HG03103 (cell line): ENCODE measurements around the gene TTC21A.

Experiments used
- ATAC-seq: cut with Tn5 transposase; IDR thresholded peaks from one replicate; pipeline ENCODE4 v1.9.1; 2021; ENCODE audit warnings: low read depth; ENCODE audit not compliant: unreplicated experiment

The TTC21A gene

DNA sequence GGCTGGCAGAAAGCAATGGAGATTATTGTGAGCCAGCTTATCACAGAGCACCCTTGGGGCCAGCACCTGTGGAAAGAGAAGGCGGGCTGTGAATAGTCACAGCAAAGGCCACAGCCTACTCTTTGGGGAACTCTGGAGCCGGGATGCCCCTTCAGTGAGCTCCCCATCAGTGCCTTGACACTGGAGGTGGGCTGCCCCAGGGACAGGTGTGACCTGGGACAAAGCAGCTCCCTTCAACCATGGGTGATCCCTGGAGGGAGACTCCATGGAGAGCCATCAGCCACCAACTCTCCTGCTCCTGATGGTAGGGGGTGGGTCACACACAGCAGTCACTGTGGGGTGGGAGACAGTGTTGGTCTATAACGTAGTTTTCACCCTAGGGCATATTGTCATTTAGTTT lies 5.8 kb downstream of the TTC21A start:
- ATAC-seq: no peak

DNA sequence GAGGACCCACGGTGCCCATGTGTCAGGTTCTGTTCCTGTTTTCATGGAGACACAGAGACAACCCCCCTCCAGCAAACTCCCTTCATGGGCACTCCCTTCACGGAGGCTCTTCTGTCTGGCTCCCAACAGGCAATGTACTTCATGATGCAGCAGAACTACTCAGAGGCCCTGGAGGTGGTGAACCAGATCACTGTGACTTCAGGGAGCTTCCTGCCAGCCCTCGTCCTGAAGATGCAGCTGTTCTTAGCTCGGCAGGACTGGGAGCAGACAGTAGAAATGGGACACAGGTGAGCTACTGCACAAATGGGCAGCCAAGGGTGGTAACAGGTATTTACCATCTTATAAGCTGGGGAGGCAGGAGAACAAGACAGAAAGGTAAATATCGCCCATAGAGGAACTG lies 7.0 kb downstream of the TTC21A start:
- ATAC-seq: no peak

DNA sequence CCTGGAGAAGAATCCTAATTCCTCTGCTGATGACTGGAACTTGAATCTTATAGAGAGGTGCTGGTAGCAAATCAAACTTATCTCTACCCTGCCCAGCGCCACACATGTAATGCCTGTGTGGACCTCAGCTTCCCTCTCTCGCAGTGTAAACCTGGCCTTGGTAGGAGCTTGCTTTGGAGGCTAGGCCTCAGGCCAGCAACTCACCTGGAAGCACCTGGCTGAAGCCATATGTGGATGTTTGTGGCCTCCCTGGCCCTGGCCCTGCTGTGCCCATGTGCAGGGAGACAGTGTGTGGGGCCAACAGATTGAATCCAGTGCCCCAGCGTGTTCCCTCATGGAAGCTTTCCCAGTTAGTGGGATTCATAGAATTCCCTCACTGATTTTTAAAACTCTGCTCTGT lies 8.4 kb downstream of the TTC21A start:
- ATAC-seq: no peak

DNA sequence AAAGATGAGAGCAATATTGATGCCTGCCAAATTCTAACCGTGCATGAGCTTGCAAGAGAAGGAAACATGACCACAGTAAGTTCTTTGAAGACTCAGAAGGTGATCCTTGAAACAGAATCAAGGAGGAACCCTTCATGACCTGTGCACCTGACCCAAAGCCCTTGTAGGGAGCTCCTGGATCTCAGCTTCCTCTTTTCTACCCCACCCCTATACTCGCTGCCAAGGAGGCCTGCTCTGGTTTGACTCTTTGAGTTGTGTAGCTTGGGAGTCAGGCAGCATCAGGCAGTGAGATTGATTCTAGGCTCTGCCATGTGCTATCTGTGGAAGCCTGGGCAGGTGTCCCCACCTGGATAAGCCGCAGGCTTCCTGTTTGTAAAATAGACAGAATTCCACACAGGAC lies 10.6 kb downstream of the TTC21A start:
- no peak for ATAC-seq

DNA sequence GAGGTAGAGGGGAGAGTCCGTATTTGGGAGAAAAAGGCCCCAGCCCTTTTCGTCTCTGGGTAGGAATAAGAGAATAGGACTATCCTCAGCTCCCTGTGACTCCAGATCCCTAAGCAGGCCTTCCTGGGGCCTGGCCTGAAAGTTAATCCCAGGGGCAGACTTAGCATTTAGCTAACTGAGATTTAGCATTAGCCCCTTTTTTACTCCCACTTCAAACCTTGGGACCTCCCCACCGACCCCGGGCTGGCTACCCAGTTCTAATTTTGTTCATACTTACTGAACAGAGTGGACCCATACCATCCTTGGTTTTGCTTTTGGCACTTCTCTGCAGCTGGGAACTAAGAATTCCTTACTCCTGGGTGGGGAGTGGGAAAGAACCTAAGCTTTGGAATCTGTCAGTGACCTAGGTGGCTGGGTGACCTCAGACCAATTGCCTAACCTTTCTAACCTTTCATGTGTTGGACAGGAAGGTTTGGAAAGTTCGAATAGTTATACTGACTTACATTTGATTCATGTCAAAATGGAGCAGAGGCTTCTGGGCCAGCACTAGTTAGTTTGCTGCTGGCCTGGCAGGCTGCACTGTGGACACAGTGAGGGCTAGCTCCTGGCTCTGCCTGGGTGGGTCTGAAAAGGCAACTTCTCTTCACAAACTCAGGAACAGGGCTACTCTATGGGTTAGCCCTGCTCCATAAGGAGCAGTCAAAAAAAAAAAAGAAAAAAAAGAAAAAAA lies 11.6 kb downstream of the TTC21A start:
- ATAC-seq: no peak

DNA sequence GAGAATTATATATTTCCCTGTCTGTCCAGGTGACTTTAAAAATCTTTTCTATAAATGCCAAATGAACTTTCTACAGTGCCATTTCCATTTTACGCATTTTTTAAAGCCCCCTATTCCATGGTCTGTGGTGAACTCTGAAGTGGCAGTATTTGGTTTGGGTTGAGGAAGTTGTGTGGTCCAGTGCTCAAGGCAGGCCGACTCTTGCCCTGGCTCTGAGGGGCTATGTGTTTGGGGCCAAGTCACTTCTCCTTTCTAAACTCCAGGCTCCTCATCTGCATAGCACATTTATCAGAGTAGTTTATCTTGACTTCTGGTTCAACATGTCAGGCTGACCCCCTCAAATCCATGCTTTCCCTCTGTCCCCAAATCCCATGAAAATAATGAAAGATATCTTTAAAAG lies 14.1 kb downstream of the TTC21A start:
- ATAC-seq: no peak

DNA sequence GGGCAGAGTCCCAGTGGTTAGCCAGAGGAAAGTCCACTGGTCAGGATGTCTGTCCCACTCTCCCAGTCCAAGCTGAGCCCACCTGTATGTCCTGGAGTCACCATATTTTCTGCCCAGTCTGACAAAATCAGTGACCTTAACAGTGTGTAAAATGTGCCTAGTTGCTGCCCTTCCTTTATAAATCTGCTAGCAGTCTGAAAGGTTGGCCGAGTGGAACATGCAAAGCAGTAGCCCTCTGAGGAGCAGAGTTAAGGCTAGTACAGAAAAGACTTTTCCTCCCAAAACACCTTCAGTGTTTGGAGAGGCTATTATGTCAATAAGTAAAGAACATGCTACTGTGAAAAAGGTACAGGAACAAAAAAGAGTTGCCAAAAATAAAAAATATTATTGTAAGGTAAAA lies 15.3 kb downstream of the TTC21A start:
- ATAC-seq: peak; percentile 42

DNA sequence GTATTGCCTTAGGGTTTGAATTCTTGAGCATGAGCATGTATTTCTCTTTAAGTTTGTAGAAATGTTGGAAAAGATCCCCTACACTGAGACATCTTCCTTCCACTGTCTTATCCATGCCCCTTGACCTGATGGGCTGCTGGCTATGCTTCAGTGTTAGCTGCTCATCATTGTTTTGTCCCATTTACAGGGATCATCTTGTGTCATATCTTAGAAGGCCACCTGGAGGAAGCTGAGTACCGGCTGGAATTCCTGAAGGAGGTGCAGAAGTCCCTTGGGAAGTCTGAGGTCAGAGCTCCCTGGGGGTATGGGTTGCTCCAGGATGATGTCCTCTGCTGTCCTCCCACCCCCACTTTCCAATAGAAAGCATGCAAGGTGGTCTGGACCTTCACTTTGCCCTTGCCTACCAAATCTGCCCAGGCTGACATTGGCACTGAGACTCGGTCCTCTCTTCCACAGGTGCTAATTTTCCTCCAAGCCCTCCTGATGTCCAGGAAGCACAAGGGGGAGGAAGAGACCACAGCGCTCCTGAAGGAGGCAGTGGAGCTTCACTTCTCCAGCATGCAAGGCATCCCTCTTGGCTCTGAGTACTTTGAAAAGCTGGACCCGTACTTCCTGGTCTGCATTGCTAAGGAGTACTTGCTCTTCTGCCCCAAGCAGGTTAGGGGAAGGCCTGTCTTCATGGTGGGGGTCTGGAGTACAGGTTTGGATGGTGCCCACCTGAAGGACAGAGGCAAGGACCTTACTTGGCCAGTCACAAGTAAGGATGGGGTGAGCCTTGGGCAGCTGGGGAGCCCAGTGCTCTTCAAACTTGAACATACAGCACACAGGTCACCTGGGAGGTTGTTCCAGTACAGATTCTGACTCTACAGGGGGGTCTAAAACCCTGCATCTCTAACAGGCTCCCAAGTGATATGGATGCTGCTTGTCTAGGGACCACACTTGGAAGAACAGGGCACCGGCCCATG lies 17.7 kb downstream of the TTC21A start:
- no peak for ATAC-seq

DNA sequence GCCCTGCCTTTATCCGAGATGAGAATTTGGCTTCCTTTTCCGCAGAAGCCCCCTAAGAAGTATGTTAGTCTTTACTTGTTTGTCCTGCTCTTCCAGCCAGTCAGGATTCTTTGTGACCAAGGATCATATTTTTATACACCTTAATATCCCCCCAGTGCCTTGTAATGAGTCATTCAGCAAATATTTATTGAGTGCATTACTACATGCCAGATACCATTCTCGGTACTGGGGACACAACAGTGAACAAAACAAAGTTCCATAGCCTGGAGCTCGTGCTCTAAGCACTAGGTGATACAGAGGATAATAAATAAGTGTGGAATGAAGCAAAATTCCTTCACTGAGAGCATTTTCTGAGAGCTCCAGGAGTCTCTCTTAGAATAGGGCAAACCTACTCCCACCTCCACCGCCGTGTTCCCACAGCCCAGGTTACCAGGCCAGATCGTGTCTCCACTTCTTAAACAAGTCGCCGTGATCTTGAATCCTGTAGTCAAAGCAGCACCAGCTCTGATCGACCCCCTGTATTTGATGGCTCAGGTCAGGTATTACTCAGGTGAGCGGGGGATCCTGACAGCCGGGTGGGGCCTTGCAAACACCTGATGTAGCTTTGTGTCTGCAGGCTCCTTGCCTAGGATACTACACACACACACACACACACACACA lies 18.5 kb downstream of the TTC21A start:
- ATAC-seq: no peak

DNA sequence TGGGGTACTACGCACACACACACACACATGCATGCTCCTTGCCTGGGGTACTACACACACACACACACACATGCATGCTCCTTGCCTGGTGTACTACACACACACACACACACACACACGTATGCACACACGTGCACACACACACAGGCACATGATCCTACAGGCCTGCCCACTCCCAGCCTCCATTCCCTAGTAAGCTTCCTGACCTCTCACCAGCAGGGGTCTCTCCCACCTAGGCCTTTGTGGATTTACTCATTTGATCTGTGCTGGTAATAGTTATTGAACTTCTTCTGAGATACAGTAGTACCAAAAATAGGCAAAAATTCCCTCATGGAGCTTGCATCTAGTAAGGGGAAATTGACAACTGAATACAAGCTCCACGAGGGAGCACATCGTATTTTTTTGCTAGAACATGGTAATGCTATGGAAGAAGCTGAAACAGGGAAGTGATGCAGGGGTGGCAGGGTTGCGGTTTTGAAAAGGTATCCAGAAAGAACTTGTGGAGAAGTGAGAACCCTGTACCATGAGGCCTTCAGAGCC lies 19.1 kb downstream of the TTC21A start:
- ATAC-seq: no peak

DNA sequence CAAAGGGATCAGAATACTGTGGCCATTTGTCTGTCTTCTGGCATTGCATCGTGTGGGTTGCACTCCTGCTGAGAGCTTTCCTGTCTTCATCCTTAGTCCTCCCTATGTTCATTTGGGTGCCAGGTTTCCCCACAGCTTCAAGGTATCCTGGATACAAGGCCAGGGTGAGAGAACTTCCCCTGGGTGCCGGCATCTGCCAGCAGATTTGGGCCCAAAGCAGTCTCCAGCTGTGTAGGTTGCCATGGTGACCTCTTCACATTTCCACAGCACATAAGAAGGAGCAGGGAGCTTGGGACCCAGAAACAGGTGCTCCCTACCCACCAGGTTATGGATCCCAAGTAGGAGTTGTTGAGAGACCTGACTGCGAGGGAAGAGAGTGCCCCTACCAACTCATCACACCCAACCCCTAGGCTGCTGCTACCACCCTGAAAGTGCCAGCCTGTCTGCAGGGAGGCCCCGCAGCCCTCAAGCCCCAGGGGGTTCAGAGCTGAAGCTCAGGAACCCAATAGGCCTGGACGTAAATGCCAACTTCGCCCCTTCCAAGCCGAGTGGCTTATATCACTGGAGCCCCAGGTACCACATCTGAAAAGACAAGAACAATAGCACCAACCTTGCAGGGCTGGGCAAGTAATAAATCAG lies 19.9 kb downstream of the TTC21A start:
- ATAC-seq: no peak

DNA sequence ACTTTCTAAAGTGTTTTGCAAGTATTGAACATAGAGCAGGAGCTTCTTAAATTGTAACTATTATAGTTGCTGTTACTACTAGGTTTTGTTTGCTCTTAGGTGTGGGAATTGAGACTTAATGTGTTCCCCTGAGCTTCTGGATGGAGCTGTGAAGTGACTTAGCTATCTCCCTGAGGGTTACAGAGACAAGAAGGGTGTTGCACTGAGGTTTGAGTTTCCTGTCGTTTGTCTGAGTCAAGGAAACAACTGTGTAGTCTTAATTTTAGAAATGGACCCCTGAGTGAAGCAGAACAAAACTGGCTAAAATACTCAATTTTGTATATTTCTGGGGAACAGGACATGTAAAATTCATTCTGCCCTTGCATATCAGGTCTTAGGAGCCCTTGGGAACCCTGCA lies 20.4 kb downstream of the TTC21A start:
- ATAC-seq: no peak

DNA sequence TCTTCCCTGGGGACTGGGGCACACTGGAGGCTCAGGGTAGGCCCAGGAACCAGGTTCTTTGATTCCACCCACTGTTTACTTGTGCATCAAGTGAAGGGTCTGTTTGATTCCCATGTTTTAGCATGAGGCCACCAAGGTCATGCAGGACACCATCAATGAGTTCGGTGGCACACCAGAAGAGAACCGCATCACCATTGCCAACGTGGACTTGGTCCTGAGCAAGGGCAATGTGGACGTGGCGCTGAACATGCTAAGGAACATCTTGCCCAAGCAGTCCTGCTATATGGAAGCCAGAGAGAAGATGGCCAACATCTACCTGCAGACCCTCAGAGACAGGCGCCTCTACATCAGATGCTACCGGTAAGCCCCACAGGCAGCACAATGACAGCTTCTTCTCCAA lies 21.5 kb downstream of the TTC21A start:
- ATAC-seq: no peak

DNA sequence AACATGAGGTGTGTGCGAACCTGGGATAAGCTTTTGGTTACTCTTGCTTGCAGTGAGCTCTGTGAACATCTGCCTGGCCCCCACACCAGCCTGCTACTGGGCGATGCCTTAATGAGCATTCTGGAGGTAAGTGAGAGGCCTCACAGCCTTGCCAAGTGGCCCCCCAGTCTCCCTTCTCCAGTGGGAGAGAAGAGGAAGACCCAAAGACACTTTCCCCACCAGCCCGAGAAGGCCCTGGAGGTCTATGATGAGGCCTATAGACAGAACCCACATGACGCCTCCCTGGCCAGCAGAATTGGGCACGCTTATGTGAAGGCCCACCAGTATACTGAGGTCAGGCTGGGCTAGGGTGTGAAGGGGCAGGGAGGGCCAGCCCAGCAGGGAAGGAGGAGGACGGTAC lies 22.5 kb downstream of the TTC21A start:
- ATAC-seq: no peak

DNA sequence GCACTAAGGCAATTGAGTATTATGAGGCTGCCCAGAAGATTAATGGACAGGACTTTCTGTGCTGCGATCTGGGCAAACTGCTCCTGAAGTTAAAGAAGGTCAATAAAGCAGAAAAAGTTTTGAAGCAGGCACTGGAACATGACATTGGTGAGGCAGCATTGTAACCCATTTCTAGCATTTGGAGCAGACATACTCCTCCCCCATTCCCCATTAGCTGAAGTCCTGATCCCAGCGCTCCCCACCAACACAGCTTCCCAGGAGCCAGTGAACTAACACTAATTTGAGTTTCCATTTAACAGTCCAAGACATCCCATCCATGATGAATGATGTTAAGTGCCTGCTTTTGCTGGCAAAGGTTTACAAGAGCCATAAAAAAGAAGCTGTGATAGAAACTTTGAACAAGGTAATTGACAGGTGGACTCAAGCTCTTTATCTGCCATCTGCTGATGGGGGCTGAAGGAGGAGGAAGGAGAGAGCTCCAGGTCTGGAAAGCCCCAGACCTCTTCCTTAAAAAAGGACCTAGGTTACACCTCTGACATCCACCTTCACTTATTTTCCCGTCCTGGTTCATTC lies 23.3 kb downstream of the TTC21A start:
- no peak for ATAC-seq

DNA sequence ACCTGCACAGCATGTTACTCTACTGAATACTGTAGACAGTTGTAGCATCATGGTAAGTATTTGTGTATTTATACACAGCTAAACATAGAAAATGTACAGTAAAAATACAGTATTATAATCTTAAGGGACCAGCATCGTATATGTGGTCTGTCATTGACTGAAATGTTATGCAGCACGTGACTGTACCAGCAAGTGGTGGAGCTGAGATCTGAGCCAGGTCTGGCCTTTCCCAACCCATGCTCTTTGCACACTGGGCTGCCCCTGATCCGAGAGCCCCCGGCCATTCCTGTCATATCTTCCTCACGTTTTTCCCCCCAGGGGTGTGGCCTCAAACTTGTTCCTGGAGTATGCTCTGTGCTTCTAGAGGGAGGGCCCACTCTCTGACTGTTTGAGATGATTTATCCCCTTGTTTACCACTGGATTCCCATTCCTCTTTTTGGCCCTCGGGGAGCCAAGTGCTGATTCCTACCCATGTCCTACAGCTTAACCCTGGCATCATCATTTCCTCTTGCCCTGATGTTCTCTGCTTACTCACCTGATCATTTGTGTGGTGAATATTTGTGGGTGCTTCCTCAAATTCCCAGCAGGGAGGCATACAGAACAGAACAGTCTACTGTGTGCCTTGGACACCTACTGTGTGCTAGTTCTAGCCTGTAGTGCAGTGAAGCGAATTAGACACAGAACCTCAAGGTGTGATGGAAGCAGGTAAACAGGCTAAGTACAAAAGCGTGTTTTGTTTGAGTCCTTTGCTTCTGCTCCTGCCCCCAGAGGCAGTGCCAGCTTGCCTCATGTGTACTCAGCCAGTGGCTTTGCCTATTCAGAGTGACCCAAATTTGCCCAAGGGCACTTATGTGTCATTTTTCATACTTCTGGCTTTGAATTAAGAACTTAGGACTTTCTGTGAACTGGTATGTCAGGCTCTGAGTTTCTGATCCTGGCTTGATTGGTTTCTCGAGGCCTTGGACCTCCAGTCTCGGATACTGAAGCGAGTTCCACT lies 24.9 kb downstream of the TTC21A start:
- no peak for ATAC-seq

DNA sequence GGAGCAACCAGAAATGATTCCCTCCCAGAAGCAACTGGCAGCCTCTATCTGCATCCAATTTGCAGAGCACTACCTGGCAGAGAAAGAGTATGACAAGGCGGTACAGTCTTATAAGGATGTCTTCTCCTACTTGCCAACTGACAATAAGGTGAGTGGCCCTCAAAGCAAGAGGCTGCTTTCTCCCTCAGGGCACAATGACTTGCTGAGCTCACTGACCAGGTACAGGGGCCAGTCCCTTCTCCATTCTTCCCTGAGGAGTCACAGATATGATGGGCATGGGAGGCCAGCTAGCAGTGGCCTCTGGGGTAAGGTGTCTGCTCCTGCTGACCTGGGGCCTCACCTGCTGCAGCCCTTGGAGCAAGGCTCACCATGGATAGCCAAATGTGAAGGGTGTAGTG lies 25.6 kb downstream of the TTC21A start:
- no peak for ATAC-seq

DNA sequence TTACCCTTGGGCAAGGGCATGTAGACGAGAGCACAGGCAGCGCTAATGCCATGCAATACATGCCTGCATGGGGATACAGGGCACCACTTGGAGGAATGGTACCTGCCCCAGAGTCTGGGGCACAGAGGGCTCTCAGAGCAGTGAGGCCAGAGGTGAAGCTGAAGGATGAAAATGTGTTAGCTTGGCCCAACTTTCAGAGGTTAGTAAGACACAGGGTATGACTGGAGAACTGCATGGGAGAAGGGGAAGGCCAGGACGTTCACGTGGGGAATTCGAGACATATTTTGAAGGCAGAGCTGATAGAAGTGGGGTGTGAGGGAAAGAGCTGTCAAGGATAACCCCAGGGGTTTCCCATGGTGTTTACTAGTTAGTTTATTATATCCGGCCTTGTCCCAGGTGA lies 26.3 kb downstream of the TTC21A start:
- no peak for ATAC-seq

DNA sequence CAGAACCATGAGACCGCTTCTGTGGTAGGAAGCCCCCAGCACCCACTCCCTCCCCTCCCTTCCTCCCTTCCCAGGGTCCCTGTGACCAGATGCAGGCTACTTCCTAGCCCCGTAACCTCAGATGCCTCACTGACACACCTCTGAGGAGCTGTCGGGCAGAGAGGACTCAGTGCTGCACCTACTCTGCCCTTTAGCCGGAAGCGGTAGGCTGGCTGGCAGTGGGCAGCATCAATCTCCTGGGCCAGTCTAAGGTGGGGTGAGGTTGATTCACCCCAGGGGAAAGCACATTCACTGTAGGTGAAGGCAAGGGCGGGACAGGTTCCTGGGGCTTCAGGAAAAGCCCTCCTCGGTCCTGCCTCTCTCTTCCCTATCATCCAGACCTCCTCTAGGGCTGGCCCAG lies 26.8 kb downstream of the TTC21A start:
- no peak for ATAC-seq
